Colonic mucosa (tissue), 4 donors: ENCODE data around the gene DNAH3. TPM values are rescaled to one million over a fixed set of nuclear protein-coding genes. Genes with fewer than 3 reads are reported as not detected.
"Not testable (repeated sequence)": the region's sequence is repeated elsewhere in the genome, so short reads cannot be mapped to it uniquely, and the experiment has no call there.

Experiments
- DNase-seq: peaks from one replicate; pipeline ENCODE4 v3.0.0-alpha.2; 2020
- H3K27ac ChIP-seq: fragments of 200-600 bp; one replicate; pipeline ENCODE4 v1.8.0; 2021
- H3K27me3 ChIP-seq: fragments of 200-600 bp; one replicate; pipeline ENCODE4 v1.8.0; 2021
- H3K36me3 ChIP-seq: fragments of 200-600 bp; one replicate; pipeline ENCODE4 v1.8.0; 2021
- H3K4me1 ChIP-seq: fragments of 200-600 bp; one replicate; pipeline ENCODE4 v1.8.0; 2021; ENCODE audit warnings: mild to moderate bottlenecking
- H3K4me3 ChIP-seq: fragments of 200-600 bp; one replicate; pipeline ENCODE4 v1.8.0; 2021
- H3K9ac ChIP-seq, 2 donors: one replicate each; pipeline ENCODE4 v1.7.0; 2013; ENCODE audit warnings: control low read depth in 2 of 2, low read depth in 2 of 2, low read length in 2 of 2
- H3K9me3 ChIP-seq: fragments of 200-600 bp; one replicate; pipeline ENCODE4 v1.8.0; 2021
- intact Hi-C: fragments of 100-400 bp; cut with DNase I; formaldehyde crosslinking; loops from one replicate; pipeline ENCODE4 v1.14.1; 2022
- total RNA-seq, 2 donors: library from RNA; stranded (reverse); fragmentation: NEBNext Ultra II Directional in 1 of 2; extraction: Animal tissue kit (Norgen Biotek cat#: 25700) in 1 of 2; gene quantifications; one replicate each; pipeline ENCODE4 v1.2.1, GENCODE V29; 2021
- TF ChIP-seq, protein P1 (sequence below): fragments of 200-600 bp; IDR thresholded peaks from one replicate; pipeline ENCODE4 v1.8.0; 2022; ENCODE audit warnings: antibody characterized with exemption, mild to moderate bottlenecking
- donor health status: healthy.
- donor health status: DM: no; HTN: no; CAD: no.
- donor health status: DM: no; HTN: no; CAD: no.

DNAH3 gene
- total RNA-seq, 2 donors from 2014 or later, result 4.2 to 5.1 TPM

DNA sequence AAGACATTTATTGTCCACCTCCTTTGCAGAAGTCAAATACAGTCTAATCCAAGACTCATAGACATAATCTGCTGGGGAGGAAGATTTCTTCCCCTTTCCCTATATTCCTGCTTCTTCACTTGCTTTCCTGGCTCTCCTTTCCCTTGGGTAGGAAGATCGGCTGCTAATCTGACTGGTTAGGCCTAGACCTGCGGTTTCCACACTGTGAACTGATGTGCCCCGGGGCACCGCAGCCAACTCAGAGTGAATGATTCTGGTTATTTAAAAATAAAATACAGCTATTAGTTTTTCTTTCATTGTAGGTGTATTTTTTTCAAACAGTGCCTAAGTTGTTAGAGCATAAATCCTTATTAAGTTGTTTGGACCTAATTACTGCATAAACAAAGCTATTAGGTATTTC lies 78.9 kb downstream of the DNAH3 start:
- Histone ChIP-seq H3K9me3 (no peaks in the 10 kb centered on the region), H3K4me1 (no peaks in the 10 kb centered on the region), H3K4me3 (no peak overlapping the region), H3K36me3 (no peaks in the 10 kb centered on the region), H3K9ac (no peak overlapping the region), H3K27ac (no peak overlapping the region), H3K27me3 (no peaks in the 10 kb centered on the region)
- intact Hi-C loops, result loop anchor here (10.0 kb wide), 1 partner anchor 137 kb away; no protein-coding TSS in a partner anchor
- TF ChIP-seq, protein P1, sequence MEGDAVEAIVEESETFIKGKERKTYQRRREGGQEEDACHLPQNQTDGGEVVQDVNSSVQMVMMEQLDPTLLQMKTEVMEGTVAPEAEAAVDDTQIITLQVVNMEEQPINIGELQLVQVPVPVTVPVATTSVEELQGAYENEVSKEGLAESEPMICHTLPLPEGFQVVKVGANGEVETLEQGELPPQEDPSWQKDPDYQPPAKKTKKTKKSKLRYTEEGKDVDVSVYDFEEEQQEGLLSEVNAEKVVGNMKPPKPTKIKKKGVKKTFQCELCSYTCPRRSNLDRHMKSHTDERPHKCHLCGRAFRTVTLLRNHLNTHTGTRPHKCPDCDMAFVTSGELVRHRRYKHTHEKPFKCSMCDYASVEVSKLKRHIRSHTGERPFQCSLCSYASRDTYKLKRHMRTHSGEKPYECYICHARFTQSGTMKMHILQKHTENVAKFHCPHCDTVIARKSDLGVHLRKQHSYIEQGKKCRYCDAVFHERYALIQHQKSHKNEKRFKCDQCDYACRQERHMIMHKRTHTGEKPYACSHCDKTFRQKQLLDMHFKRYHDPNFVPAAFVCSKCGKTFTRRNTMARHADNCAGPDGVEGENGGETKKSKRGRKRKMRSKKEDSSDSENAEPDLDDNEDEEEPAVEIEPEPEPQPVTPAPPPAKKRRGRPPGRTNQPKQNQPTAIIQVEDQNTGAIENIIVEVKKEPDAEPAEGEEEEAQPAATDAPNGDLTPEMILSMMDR, result no peak
- DNase-seq, result no peak

GRCh38 chr16:21070564-21070963 lies 80.1 kb downstream of the DNAH3 start:
- no peaks in the 10 kb centered on the region for H3K4me1 ChIP-seq
- no peak overlapping the region for H3K9ac ChIP-seq
- H3K9me3 ChIP-seq, result no peaks in the 10 kb centered on the region
- no peak for DNase-seq
- no peak overlapping the region for H3K4me3 ChIP-seq
- no peaks in the 10 kb centered on the region for H3K36me3 ChIP-seq
- no peak overlapping the region for H3K27ac ChIP-seq
- intact Hi-C loops, result loop anchor here (10.0 kb wide), 1 partner anchor 136 kb away; no protein-coding TSS in a partner anchor
- H3K27me3 ChIP-seq, result no peaks in the 10 kb centered on the region
- TF ChIP-seq, protein P1, result no peak

GRCh38 chr16:21069986-21070385 lies 80.7 kb downstream of the DNAH3 start:
- no peak for DNase-seq
- Histone ChIP-seq H3K4me1 (no peaks in the 10 kb centered on the region), H3K9me3 (no peaks in the 10 kb centered on the region), H3K4me3 (no peak overlapping the region), H3K27me3 (no peaks in the 10 kb centered on the region), H3K27ac (no peak overlapping the region), H3K36me3 (no peaks in the 10 kb centered on the region), H3K9ac (no peak overlapping the region)
- TF ChIP-seq, protein P1, result no peak
- intact Hi-C loops, result loop anchor here (10.0 kb wide), 1 partner anchor 135 kb away; no protein-coding TSS in a partner anchor

DNA sequence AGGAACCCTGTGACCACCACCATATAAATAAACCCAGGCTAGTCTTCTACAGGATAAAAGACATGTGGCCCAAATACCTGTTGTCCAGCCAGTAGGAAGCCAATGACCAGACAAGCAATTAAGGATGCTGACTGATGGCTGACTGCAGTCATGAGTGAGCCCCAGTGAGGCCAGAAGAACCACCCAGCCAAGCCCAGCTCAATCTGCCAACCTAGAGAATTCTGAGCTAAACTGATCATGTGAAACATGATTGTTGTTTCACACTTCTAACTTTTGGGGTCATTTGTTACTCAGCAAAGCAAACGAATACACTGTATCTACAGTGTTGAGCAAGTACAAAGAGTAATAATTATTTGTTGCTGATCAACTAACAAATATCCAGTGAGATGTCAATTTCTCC lies 86.4 kb downstream of the DNAH3 start:
- intact Hi-C loops, result no loop called here
- Histone ChIP-seq H3K27ac (no peak overlapping the region), H3K27me3 (no peaks in the 10 kb centered on the region), H3K9me3 (no peaks in the 10 kb centered on the region), H3K4me3 (no peak overlapping the region), H3K4me1 (no peaks in the 10 kb centered on the region), H3K36me3 (no peaks in the 10 kb centered on the region), H3K9ac (no peak overlapping the region)
- TF ChIP-seq, protein P1, result no peak
- DNase-seq, result no peak

DNA sequence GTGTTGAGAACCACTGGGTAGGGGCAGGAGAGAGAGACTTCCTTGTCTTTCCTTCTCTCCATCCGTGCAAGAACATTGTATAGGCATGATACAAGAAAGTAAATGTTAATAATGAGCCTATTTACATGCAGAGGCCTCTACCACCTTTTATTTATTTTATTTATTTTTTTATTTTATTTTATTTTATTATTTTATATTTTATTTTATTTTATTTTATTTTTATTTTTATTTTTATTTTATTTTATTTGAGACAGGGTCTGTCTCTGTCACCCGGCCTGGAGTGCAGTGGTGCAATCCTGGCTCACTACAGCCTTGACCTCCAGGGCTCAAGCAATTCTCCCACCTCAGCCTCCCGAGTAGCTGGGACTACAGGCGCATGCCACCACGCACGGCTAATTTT lies 87.3 kb downstream of the DNAH3 start:
- H3K9ac ChIP-seq, H3K27ac ChIP-seq, H3K4me3 ChIP-seq, DNase-seq, H3K9me3 ChIP-seq, H3K36me3 ChIP-seq, H3K4me1 ChIP-seq, H3K27me3 ChIP-seq, intact Hi-C loops: not testable (repeated sequence)

GRCh38 chr16:21060027-21060510 lies 90.6 kb downstream of the DNAH3 start:
- Histone ChIP-seq H3K9ac (no peak overlapping the region), H3K36me3 (no peaks in the 10 kb centered on the region)

More at GRCh38 chr16:21060027-21060510, 90.6 kb downstream of the DNAH3 start:
- intact Hi-C loops, result no loop called here
- no peaks in the 10 kb centered on the region for H3K4me1 ChIP-seq
- H3K27me3 ChIP-seq, result no peaks in the 10 kb centered on the region
- no peaks in the 10 kb centered on the region for H3K9me3 ChIP-seq
- H3K4me3 ChIP-seq, result no peak overlapping the region
- TF ChIP-seq, protein P1, result no peak
- DNase-seq, result no peak
- no peak overlapping the region for H3K27ac ChIP-seq
